Gastroesophageal sphincter (tissue), 3 donors: Measurements from ENCODE around the gene RMND5B.

Experiments used
- EP300 ChIP-seq: sonication (generic); formaldehyde crosslinking; IDR thresholded peaks from one replicate; pipeline ENCODE4 v1.6.1; 2017; ENCODE audit warnings: antibody characterized with exemption, mild to moderate bottlenecking
- POLR2A ChIP-seq, 2 donors: fragments of 450-650 bp; IDR thresholded peaks; one replicate each; pipeline ENCODE4 v1.6.1; 2017; ENCODE audit warnings: antibody characterized with exemption in 2 of 2, mild to moderate bottlenecking in 2 of 2, moderate library complexity in 1 of 2
- TF ChIP-seq, protein P1 (sequence below), 4 experiments: fragments of 200-600 bp in 2 of 4; fragments of 450-650 bp in 2 of 4; sonication (generic) in 1 of 4; IDR thresholded peaks; one replicate each; pipeline ENCODE4 v1.5.1; 2017 to 2019; ENCODE audit warnings: antibody characterized with exemption in 4 of 4, mild to moderate bottlenecking in 2 of 4, moderate library complexity in 2 of 4

DNA sequence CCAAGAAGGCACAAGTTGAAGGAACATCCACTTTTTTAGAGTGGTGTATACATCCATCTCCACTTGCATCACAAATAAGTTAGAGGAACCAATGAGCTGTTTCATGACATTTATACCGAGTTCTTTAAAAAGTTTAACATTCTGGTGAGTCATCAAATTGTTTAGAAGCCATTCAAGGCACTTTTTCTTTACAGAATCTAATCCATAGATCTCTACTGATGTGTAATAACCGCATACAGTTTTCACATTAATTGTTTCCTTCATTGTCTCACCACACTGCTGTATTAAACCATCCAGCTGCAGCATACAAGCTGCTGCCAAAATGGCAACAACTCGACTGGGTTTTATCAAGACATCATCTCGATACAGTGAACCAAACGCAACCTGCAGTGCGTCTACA lies 55.6 kb downstream of the RMND5B start:
- TF ChIP-seq, protein P1, sequence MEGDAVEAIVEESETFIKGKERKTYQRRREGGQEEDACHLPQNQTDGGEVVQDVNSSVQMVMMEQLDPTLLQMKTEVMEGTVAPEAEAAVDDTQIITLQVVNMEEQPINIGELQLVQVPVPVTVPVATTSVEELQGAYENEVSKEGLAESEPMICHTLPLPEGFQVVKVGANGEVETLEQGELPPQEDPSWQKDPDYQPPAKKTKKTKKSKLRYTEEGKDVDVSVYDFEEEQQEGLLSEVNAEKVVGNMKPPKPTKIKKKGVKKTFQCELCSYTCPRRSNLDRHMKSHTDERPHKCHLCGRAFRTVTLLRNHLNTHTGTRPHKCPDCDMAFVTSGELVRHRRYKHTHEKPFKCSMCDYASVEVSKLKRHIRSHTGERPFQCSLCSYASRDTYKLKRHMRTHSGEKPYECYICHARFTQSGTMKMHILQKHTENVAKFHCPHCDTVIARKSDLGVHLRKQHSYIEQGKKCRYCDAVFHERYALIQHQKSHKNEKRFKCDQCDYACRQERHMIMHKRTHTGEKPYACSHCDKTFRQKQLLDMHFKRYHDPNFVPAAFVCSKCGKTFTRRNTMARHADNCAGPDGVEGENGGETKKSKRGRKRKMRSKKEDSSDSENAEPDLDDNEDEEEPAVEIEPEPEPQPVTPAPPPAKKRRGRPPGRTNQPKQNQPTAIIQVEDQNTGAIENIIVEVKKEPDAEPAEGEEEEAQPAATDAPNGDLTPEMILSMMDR (IDR thresholded peaks at IDR 0.05) = no peak
- no peak for TF ChIP-seq EP300
- no peak for TF ChIP-seq POLR2A (IDR thresholded peaks at IDR 0.05)
